ENCODE measurements around the gene FBXO7.

The FBXO7 gene

DNA sequence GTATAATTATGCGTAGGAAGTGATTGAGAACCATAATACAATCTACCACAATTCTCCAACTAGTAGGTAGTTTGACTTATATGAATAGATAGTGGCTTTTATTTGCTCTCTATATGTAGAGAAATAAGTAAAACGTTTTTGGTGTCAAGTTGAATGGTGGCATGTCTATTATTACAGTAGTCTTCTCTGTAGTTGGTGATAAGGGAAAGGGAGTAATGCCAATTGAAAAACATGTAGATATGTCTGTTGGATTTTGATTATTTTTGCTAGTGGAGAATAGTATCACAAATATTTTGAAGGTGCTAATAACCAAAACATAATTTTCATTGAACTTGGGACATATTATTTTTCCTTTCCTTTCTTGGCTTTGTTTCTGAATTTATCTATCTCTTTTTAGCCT lies 17.5 kb downstream of the FBXO7 start:
- no peak for DNase-seq

DNA sequence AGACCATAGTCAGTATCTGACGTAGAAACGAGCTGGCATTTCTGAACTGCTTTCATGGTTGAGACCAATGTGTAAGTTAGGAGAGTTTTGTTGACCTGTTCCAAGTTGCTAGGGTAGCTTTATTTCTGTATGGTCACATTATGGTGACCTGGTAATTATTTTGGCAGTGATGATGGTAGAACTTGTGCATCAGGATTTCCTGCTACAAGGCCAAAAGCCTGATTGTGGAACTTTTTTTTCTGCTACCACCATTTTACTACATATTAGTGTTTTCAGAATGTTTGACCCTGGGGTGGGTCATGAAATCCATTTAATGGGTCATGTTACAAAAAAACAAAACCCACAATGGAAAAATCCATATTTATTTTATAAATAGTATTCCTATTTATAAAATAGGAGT lies 18.9 kb downstream of the FBXO7 start:
- no peak for DNase-seq

DNA sequence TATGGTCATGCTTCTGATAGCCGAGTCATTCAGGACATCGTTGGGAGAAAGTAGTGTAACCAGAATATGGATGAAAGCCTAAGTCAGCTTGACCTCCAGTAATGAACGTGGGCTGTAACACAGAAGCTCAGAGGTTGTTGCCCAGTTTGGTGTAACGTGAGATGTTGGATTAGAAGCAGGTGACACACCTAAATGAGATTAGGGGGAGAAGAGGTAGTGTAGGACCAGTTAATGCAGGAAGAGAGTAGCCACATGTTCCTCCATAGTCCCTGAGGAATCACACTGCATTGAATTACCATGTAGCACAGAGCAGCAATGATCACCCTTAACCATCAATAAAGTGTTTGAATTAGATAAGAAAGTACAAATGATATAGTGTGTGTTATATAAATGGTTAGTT lies 20.4 kb downstream of the FBXO7 start:
- no peak for DNase-seq

DNA sequence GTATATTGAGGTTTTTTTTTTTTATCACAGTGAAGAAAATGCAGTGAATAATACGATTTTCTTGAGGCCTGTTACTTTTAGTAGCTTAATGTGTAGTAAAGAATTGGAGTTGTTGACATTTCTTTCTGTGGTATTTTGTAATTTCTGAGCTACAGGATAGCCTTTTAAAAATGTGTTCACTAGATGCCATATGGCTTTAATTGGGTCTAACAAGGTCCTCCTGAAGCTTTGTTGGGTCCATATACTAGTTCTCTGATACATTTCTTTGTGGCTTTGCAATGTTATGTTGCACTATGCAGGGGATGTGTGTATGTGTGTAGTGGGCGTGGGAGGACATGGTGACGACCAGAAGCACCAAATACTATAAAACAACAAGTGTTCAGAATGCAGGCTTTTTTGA lies 25.1 kb downstream of the FBXO7 start:
- DNase-seq = no peak

DNA sequence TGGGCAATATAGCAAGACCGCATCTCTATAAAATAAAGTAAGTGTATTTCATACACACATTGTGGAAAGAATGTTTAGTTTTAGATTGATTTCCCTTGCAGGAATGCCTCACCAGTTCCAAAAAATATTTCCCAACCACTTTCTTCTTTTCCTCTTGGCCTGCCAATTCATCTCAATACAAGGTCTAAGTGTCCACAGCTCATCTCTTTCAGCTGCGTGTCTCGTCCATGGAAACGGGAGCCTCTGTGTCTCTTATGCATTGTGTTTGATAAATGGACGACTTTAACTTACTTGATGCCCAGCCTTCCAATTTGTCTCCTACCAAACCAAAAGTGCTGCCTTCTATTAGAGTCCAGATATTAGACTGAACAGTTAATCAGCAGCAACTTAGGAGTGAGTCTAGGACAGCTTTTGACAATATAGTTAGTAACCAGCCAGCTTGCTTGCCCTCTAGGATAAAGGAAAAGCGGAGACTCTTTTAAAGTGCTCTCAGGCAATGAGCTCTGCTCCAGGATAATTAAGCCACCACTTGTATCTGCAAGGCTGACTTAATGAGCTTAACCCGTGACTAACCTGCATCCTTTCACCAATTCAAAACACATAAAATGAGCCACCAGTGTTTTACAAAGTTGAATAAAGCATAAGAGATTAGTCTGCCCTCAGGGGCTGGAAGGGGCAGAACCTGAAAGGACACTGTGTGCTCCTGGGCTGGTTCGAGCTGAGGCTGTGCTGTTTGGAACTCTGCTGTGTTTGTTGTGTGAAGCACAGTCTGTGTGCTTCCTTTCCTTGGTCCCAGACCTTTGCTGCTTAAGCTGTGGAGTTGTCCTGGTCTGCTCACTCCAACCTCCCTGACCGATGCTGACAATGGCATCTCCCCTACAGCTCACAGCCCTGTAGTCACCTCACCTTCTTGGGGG lies 27.5 kb downstream of the FBXO7 start:
- no peak for DNase-seq

DNA sequence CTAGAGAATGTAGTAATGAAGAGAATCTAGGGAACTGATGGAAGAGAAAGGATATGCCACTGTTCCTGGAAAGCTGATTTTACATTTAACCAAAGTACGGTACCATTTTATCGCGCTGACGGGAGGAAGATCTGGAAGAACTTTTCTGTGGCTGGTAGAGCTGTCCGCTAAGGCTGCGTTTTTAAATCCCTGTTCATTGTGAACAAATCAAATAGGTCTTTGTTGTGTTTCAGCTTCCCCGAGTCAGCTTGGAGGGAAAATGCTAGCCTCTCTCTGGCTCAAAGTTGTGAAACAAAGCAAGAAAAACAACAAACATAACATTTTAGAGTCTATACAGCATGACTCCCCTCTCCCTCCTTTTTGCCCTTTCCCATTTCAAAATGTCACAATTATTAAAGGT lies 34.4 kb downstream of the FBXO7 start:
- DNase-seq = no peak

DNA sequence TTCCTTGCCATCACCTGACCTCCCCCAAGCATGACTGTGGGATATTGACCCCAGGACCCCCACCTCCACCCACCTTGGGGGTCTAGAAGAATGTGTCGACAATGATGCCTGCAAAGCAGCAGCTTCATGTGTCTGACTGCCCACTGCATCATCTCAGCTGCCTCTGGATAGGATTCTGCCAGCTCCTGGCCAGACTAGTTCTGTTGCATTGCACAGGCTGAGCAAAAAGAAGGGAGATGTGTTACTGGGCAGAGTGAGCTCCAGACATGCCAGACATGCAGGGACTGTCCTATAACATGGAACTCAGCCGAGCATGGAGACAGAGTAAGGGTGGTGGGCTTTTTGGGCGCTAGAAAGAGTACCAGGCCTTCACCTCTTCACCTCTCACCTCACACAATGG lies 36.7 kb downstream of the FBXO7 start:
- DNase-seq = no peak

DNA sequence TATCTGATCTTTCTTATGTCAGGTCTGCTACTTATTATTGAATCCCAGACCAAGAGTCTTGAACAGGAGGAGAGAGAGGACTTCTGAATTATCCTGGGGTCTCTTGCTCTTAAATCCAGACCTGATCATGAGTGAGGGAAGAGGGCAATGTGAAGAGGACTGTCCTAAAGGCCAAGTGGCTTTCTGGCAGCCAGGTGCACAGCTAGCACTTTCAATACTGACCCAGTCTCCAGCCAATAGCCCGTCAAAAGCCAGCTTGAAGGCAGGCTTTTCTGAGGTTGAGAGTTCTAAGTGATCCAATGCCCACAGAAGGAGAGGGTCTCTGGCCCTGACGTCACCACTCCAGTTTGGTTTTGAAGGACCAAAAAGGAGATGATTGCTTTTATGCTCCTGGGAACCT lies 37.2 kb downstream of the FBXO7 start:
- no peak for DNase-seq

DNA sequence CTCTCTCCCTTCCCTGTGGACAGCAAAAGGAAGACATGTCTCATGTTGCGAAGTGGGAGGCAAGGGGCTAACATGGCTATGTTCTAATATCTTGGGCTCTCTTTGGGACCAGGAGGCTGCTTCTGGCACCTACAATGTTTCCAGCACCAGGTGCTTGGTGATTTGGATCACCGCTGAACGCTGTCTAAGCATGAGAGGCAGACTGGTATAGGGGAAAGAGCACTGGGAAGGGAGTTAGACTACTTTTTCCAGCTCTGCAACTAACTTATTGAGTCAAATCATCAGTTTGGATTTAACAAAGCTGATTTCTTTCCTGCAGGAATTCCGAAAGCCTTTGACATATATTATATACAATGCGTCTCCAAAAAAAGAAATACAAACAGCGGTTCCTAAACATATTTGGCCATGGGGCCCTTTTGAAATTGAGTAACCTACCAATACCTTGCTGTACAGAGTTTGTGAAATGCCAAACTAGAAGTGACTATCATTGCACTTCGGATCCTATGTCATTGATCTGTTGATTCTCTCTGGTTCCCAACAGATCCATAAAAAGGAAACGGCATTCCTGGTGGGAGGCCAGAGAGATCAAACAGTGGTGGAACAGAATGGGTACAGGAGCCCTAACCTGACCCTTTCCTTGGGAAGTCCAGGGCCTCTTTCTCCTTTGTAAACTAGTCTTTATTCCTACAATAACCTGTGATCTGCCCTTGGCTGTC lies 37.8 kb downstream of the FBXO7 start:
- DNase-seq = no peak

DNA sequence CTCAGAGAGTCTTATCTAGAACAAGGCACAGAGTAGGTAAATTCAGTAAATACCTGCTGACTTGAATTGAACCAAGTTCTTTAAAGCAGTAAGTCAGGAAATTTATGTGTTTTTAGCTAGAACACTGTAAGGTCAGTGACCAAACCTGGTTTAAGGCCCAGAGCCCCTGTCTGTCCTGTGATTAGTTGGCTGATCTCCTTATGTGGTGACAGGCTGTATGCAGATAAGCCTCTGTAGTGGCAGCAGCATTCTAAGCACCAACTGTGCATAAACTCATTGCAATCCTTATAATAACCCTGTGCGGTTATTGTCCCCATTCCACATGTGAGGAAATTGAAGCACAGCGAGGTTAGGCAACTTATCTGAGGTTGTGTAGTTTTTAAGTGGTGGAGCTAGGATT lies 40.5 kb downstream of the FBXO7 start:
- no peak for DNase-seq

DNA sequence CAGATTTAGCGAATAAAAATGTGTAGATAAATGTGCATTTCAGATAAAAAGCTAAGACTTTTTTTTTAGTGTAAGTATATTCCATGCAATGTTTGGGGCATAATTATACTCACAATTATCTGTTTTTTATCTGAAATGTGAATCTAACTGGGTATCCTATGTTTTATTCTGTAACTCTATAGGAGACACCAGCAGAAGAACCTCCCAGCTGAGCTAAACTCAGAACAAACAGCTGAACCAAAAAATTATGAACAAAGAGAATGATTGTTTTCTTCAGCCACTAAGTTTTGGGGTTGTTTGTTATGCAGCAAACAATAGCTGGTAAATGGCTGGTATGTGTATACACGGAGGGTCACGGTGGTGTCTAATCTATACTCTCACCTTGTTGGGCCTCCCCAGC lies 42.9 kb downstream of the FBXO7 start:
- no peak for DNase-seq

DNA sequence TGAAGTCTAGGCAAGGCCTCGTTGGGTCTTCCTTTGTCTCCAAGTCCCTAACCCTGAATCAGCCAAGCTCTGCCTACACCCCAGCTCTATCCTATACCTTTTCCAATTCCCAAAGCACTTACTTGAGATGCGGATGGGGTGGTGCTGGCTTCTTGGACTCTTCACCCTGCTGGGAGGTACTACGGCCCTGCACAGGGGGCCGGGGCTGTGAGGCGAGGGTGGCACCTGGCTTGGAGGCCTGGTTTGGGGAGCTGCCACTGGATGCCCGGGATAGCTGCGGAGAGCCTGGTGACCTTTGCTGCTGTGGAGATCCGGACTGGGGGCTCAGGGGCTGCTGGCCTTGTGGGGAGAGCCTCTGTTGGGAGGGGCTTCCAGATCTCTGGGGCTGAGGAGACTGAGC lies 43.3 kb downstream of the FBXO7 start:
- no peak for DNase-seq

DNA sequence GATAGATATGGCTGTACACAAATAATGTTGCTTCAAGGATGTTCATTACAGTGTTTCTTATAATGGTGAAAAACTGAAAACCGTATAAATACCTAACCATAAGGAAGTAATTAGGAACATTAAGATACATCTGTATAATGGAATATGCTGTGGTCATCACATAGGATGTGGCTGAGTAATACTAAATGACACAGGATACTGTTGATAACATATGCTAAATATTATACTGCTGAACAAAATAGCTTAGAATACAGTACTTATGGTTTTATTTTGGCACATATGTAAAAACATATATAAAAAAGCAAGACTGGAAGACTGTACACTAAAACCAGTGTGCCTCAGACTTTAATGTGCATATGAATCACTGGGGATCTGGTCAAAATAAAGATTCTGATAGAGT lies 43.8 kb downstream of the FBXO7 start:
- no peak for DNase-seq

DNA sequence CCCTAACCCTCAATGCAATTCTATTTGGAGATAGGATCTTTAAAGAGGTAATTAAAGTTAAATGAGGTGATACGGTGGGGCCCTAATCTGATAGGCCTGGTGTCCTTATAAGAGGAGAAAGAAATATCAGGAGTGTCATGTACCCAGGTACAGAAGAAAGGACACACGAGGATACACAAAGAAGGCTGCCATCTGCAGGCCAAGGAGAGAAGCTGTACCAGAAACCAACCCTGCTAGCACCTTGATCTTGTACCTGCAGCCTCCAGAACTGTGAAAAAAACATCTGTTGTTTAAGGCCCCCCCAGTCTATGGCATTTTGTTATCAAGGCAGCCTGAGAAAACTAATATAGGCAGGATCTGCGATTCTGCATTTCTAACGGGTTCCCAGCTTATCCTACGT lies 44.2 kb downstream of the FBXO7 start:
- no peak for DNase-seq

DNA sequence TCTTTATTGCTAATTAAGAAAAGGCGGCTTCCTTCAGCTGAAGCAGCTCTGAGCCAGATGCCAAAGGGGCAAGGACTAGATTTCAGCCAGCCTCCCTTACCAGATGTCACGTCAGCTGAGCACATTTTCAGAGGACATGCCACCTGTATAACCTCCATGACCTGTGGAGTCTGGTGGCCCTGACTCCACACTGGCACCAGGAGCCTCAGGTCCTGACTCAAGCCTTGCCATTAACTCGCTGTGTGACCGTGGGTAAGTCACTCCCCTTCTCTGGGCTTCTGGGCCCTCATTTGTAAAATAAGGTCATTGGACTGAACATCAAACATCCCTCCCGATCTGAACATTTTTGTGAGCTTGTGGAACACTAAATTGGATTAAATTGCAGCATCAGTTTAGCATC lies 46.0 kb downstream of the FBXO7 start:
- DNase-seq = no peak

DNA sequence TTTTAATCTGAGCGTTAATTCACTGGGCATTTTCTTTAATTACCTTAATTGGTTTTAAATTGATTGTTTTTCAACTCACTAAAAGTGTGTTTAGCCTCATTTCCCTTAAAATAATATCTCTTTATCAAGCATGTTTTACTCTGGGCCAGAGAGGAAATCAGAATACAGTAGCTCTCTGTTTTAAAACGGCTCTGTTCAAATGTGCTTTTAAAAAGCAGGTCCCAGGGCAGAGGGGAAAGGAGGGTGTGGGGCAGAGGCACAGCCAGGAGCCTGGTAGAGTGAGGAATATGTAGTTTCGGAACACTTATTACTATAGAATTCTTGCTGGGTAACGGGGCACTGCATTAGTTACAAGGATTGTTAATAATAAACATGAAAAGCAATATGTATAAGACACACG lies 47.6 kb downstream of the FBXO7 start:
- no peak for DNase-seq

DNA sequence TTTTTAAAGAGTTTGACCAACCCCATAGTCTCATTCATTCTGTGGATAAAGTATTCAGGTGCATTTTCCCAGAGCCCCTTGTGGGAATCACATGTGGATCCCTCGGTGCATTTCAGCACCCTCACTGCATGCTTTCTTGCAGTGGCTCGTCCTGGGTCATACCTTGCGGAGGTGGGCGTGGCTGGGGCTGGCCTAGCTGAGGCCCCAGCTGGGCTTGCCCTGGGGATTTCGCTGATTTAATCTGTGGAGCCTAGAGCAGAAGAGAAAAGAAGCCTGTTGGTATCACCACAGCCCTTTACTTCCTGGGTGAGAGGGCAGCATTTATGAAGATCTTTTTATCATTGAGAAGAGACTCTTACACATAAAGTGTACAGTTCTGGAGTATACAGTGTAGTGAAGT lies 53.1 kb downstream of the FBXO7 start:
- no peak for DNase-seq

DNA sequence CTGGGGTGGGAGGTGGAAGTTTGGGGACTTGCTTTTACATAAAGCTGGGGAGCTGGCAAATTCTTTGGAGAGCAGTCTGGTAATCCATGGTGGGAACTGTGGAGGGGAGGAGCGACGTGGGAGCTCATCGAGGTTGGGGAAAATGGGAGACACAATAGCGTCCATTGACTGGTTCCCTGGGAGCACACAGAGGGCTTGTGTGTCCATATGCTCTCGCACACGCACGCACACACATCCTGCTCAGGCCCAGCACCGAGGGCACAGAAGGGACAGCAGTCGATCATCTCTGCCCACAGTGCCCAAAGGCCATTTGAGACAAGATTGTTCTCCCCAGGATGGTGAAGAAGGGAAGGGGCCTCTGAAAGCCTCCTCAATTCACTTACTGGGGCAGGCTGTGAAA lies 53.7 kb downstream of the FBXO7 start:
- DNase-seq = no peak

DNA sequence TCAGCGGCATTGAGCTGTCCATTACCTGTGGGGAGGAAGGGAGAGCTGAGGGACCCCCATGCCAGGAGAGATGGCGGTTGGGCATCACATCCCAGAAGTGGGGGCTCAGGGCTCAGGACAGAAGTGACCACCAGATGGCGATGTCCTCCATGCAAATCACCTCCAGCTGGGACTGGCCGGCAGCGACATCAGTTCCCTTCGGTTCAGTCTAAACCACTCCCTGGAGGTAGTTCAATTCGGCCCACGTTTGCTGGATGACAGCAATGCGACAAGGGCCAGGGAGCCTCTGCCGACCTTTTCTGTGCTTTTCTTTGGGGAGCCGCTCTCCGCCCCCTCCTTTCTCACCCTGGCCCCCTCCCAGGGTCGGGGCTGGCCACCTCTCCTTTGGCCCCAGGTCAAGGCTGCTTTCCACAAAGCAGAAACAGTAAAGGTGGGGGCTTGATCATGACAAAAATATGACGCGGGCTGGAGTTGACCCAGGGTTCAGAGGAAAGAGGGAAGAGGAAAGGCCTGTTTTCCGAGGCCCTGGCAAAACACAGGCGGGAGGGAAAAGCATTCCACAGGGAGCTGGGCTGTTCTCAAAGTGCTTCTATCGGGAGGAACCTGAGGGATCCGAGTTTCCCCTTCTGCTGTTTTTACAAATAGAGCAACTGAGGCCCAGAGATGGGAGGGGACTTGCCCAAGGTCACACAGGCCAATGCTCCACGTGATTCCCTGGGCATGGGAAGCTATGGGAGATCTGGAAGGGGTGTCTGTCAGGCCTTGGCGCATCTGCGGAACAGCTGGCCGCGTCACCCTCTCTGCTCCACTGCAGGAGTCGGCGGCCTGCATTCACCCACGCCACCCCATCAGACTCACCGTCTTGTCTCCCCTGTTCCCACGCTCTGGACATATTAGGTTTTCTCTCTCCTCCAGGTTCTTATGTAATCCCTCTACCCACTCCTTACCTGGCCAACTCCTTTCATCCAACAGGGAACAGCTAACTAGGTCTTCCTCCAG lies 54.7 kb downstream of the FBXO7 start:
- peak; percentile 14 to 47 for DNase-seq

DNA sequence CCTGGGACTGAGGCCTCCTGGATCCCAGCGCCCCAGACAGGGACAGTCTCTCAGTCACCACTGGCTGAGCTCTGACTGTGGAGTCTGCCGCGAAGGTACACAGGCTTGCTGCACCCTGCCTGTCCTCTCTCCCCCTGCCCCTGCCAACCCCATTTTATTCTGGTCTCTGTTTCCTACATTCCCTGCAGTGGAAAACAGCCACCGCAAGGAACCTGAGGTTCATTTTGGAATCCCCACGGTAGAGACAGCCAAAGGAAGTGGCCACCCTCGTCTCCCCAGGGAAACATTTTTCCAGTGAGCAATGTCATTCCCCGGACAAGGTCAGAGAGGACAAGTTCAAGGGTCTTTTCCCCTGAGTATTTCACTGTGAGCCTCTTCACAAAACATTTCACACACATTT lies 56.6 kb downstream of the FBXO7 start:
- no peak for DNase-seq

DNA sequence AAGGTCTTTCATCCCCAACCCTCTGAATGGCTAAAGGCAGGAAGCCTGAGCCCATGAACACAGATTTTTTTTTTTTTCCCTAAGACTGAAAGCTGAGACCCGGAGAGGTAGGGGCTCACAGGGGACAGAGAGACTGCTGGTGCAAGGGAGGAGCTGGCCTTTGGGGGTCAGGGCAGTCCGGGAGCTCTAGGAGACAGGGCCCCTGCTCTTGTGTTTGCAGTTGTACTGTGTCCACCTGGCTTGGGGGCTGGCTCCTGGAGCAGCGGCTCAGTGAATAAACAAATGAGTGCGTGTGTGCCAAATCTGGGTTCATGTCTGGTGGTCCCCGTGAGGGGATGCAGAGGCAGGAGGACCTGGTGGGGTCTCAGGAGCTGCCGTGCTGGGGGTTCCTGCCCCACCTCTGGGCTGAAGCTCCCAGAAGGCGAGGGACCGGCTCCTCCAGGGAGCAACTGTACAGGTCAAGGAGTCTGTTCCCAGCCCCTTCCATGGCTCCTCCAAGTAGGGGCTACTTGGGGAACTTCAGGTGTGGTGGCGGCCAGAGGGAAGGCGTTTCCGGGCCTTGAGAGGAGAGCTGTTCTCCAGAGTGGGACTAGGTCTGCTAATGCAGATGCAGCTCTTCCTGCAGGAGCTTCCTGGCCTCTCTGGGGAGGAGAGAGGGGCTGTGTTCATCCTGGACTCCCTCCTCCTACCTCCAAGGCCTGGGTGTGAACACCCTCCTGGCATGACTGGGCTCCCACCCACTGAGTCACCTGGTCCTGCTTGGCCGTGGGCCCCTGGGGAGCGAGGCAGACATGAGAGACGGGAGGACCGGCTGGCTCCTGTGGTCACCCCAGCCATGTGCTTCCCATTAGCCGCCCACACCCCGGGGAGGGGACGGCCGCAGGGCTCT lies 57.6 kb downstream of the FBXO7 start:
- no peak for DNase-seq

DNA sequence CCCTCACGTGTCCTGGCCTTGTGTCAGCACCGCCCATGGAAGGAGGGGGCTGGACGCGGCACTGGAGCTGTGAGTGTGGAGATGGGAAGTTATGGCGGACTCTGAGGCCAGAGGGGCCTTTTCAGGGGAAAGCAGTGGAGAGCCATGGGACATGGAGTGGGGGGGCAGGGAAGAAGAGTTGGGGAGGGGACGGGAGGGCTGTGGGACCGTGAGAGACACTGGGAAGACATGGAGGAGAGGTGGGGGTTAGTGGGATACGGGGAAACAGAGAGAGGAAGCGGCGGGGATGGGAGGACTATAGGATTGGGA lies 58.2 kb downstream of the FBXO7 start:
- no peak for DNase-seq
